GM18526 (cell line): ENCODE results near the gene APELA.

Experiments
- POLR2A ChIP-seq: IDR thresholded peaks from 3 replicates; pipeline ENCODE4 v1.6.1; 2011; ENCODE audit not compliant: insufficient read length; ENCODE audit errors: extremely low read depth

Gene APELA

GRCh38 chr4:164902608-164903007 lies 25.6 kb downstream of the APELA start:
- no peak for TF ChIP-seq POLR2A

DNA sequence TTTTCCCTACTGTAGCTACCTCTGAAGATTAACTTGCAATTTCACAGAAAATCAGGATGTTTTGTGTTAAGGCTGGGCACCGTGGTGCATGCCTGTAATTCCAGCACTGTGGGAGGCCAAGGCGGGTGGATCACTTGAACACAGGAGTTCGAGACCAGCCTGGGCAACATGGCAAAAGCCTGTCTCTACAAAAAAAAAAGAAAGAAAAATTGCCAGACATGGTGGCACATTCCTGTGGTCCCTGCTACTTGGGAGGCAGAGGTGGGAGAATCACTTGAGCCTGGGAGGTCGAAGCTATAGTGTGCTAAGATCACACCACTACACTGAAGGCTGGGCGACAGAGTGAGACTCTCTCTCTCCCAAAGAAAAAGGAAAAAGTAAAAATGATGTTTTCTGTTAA lies 27.4 kb downstream of the APELA start:
- TF ChIP-seq POLR2A, result no peak

DNA sequence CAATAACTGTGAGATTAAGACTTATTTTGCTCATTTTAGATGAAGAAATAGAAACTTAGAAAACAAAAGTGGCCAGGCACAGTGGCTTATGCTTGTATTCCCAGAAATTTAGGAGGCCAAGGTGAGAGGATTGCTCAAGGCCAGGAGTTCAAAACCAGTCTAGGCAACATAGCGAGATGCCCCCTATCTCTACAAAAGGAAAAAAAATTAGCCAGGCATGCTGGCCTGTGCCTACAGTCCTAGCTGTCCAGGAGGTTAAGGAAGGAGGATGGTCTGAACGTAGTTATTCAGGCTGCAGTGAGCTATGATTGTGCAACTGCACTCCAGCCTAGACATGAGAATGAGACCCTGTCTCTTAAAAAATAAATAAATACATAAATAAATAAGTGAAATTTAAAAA lies 28.0 kb downstream of the APELA start:
- TF ChIP-seq POLR2A, result no peak

GRCh38 chr4:164906368-164906767 lies 29.4 kb downstream of the APELA start:
- no peak for TF ChIP-seq POLR2A

DNA sequence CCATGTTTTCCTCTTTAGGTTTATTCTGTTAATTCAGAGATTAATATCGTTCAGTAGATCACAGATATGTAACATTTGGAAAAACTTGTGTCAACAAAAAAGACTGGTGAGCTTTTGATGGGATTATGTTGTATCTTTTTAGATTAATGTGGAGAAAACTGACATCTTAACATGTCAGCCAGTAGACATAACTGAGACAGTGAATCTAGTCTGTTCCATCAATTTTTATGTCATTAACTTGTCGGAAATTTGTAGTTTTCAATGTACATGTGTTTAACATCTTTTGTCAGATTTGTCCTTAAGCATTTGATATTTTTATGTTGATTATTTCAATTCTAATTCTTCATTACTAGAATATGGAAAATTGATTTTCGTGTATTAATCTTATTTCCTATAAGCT lies 42.0 kb downstream of the APELA start:
- no peak for TF ChIP-seq POLR2A

GRCh38 chr4:164924670-164925238 lies 47.8 kb downstream of the APELA start:
- TF ChIP-seq POLR2A, result no peak

- no peak for TF ChIP-seq POLR2A
Observed at GRCh38 chr4:164926301-164926700, 49.3 kb downstream of the APELA start.

- TF ChIP-seq POLR2A, result no peak
Observed at GRCh38 chr4:164930647-164931046, 53.7 kb downstream of the APELA start.

GRCh38 chr4:164931551-164932324 lies 54.8 kb downstream of the APELA start:
- TF ChIP-seq POLR2A, result no peak

GRCh38 chr4:164933244-164933643 lies 56.3 kb downstream of the APELA start:
- TF ChIP-seq POLR2A, result no peak

DNA sequence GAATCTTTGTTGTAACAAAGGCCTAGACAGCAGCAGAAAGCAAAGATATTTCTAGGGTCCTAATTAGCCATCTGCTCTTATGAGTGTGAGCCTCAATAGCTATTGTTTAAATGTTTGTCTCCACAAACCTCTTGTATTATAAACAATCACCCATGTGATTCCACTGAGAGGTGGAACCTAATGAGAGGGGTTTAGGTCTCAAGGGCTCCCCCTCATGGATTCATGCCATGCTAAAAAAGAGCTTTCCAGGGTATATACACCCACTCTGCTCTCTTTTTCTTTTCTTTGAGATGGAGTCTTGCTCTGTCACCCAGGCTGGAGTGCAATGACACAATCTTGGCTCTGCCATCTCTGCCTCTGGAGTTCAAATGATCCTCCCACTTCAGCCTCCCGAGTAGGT lies 58.4 kb downstream of the APELA start:
- no peak for TF ChIP-seq POLR2A

DNA sequence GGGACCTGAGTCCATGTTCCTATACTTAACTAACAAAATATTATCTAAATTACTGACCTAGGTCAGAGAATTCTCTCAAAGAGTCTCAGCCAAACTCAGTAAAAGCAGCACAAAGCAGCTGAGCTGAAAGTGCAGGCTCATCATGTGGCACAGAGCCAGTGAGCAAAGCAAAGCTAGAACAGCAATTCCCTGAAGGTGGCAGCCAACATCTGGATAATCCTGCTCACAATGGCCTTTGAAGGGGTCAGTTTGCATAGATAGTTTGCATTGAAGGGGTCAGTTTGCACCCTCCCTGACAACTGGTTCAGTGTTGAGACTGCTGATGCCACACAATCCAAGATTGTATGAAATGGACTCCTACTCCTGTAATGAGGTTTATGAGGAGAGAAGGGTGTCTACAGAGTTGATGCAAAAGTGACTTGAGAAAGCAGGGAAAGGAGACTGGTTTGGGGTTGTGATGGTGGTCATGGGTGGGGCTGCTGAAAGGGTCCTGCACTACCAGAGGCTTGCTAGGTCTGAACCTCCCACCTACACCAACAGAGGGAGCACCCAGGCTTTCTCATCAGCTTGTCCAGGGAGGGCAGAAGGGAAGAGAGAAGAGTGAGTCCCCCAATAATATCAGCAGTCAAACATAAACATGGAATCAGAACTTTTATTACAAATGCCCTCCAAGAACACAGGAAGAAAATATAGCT lies 60.7 kb downstream of the APELA start:
- TF ChIP-seq POLR2A, result no peak

- no peak for TF ChIP-seq POLR2A
Observed at GRCh38 chr4:164943192-164943591, 66.2 kb downstream of the APELA start.

GRCh38 chr4:164945146-164945545 lies 68.2 kb downstream of the APELA start:
- no peak for TF ChIP-seq POLR2A

DNA sequence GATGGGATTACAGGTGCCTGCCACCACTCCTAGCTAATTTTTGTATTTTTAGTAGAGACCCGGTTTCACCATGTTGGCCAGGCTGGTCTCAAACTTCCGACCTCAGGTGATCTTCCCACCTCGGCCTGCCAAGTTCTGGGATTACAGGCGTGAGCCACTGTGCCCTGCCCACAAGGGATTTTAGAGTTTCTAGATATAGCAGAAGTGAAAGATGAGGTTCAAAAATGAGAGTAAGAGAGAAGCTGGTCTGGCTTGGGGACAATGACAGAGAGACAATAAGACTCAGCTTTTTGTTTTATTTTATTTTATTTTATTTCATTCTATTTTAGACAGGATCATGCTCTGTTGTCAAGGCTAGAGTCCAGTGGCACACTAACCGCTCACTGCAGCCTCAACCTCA lies 69.8 kb downstream of the APELA start:
- TF ChIP-seq POLR2A, result no peak
